ENCODE results near the gene MYO10.

The MYO10 gene

GRCh38 chr5:16644301-16644889, 291.7 kb downstream of the MYO10 start:
- TF ChIP-seq EGR1 (IDR thresholded peaks at IDR 0.05), result no peak
- no peak for TF ChIP-seq REST (IDR thresholded peaks at IDR 0.05; ENCODE audit: low read depth)
- no peak for TF ChIP-seq TCF12 (IDR thresholded peaks at IDR 0.05; ENCODE audit: low read depth)
- no peak for TF ChIP-seq EP300 (IDR thresholded peaks at IDR 0.05; ENCODE audit: borderline replicate concordance)
- TF ChIP-seq YY1 (IDR thresholded peaks at IDR 0.05; ENCODE audit: low read depth), result no peak
- no peak for TF ChIP-seq TEAD4 (IDR thresholded peaks at IDR 0.05)
- no peak for TF ChIP-seq CREB1 (IDR thresholded peaks at IDR 0.05; ENCODE audit: low read depth)
- no peak for TF ChIP-seq FOXM1 (IDR thresholded peaks at IDR 0.05; ENCODE audit: borderline replicate concordance, low read depth)
- TF ChIP-seq CEBPB (IDR thresholded peaks at IDR 0.05), result no peak
- no peak for TF ChIP-seq TAF1 (IDR thresholded peaks at IDR 0.05; ENCODE audit: low read depth)
- no peak for TF ChIP-seq NFIC (IDR thresholded peaks at IDR 0.05)
- TF ChIP-seq RAD21 (IDR thresholded peaks at IDR 0.05; ENCODE audit: low read depth), result no peak
- no peak for TF ChIP-seq MAX (IDR thresholded peaks at IDR 0.05)
- TF ChIP-seq USF1 (IDR thresholded peaks at IDR 0.05), result no peak
- TF ChIP-seq ZBTB7A (IDR thresholded peaks at IDR 0.05; ENCODE audit: low read depth), result no peak

- TF ChIP-seq EGR1 (IDR thresholded peaks at IDR 0.05), result no peak
- no peak for TF ChIP-seq TEAD4 (IDR thresholded peaks at IDR 0.05)
- no peak for TF ChIP-seq MAX (IDR thresholded peaks at IDR 0.05)
- TF ChIP-seq FOXM1 (IDR thresholded peaks at IDR 0.05; ENCODE audit: borderline replicate concordance, low read depth), result no peak
- no peak for TF ChIP-seq USF1 (IDR thresholded peaks at IDR 0.05)
- TF ChIP-seq CEBPB (IDR thresholded peaks at IDR 0.05), result no peak
- no peak for TF ChIP-seq REST (IDR thresholded peaks at IDR 0.05; ENCODE audit: low read depth)
- no peak for TF ChIP-seq YY1 (IDR thresholded peaks at IDR 0.05; ENCODE audit: low read depth)
- no peak for TF ChIP-seq RAD21 (IDR thresholded peaks at IDR 0.05; ENCODE audit: low read depth)
- TF ChIP-seq EP300 (IDR thresholded peaks at IDR 0.05; ENCODE audit: borderline replicate concordance), result no peak
- TF ChIP-seq CREB1 (IDR thresholded peaks at IDR 0.05; ENCODE audit: low read depth), result no peak
- TF ChIP-seq ZBTB7A (IDR thresholded peaks at IDR 0.05; ENCODE audit: low read depth), result no peak
- TF ChIP-seq TAF1 (IDR thresholded peaks at IDR 0.05; ENCODE audit: low read depth), result no peak
- no peak for TF ChIP-seq TCF12 (IDR thresholded peaks at IDR 0.05; ENCODE audit: low read depth)
- no peak for TF ChIP-seq NFIC (IDR thresholded peaks at IDR 0.05)
These were observed 293.2 kb downstream of the MYO10 start for GRCh38 chr5:16642867-16643266.

- TF ChIP-seq YY1 (IDR thresholded peaks at IDR 0.05; ENCODE audit: low read depth) (no peak), ZBTB7A (IDR thresholded peaks at IDR 0.05; ENCODE audit: low read depth) (no peak), TCF12 (IDR thresholded peaks at IDR 0.05; ENCODE audit: low read depth) (no peak), TAF1 (IDR thresholded peaks at IDR 0.05; ENCODE audit: low read depth) (no peak)
These were observed 296.9 kb downstream of the MYO10 start for GRCh38 chr5:16639206-16639605.

GRCh38 chr5:16628376-16628775, 307.7 kb downstream of the MYO10 start:
- no peak for TF ChIP-seq TEAD4 (IDR thresholded peaks at IDR 0.05)

GRCh38 chr5:16626696-16627264, 309.3 kb downstream of the MYO10 start:
- TF ChIP-seq YY1 (IDR thresholded peaks at IDR 0.05; ENCODE audit: low read depth) (no peak), CEBPB (IDR thresholded peaks at IDR 0.05) (no peak), NFIC (IDR thresholded peaks at IDR 0.05) (no peak)

- TF ChIP-seq RAD21 (IDR thresholded peaks at IDR 0.05; ENCODE audit: low read depth), result no peak
- no peak for TF ChIP-seq NFIC (IDR thresholded peaks at IDR 0.05)
These were observed 311.0 kb downstream of the MYO10 start for GRCh38 chr5:16625096-16625495.

- TF ChIP-seq TCF12 (IDR thresholded peaks at IDR 0.05; ENCODE audit: low read depth) (no peak), REST (IDR thresholded peaks at IDR 0.05; ENCODE audit: low read depth) (no peak), NFIC (IDR thresholded peaks at IDR 0.05) (no peak), EGR1 (IDR thresholded peaks at IDR 0.05) (no peak), ZBTB7A (IDR thresholded peaks at IDR 0.05; ENCODE audit: low read depth) (no peak), CEBPB (IDR thresholded peaks at IDR 0.05) (no peak), USF1 (IDR thresholded peaks at IDR 0.05) (no peak), TEAD4 (IDR thresholded peaks at IDR 0.05) (no peak), FOXM1 (IDR thresholded peaks at IDR 0.05; ENCODE audit: borderline replicate concordance, low read depth) (no peak), CREB1 (IDR thresholded peaks at IDR 0.05; ENCODE audit: low read depth) (no peak), MAX (IDR thresholded peaks at IDR 0.05) (no peak), RAD21 (IDR thresholded peaks at IDR 0.05; ENCODE audit: low read depth) (no peak), EP300 (IDR thresholded peaks at IDR 0.05; ENCODE audit: borderline replicate concordance) (no peak), TAF1 (IDR thresholded peaks at IDR 0.05; ENCODE audit: low read depth) (no peak)
These were observed 317.0 kb downstream of the MYO10 start for GRCh38 chr5:16619136-16619535.
